GM18517 (cell line): ENCODE data around the gene SNUPN.
"Not testable (repeated sequence)": the region's sequence is repeated elsewhere in the genome, so short reads cannot be mapped to it uniquely, and the experiment has no call there.

Experiments used
- ATAC-seq: cut with Tn5 transposase; IDR thresholded peaks from one replicate; pipeline ENCODE4 v1.9.1; 2021; ENCODE audit warnings: mild to moderate bottlenecking, moderate library complexity; ENCODE audit not compliant: unreplicated experiment

The SNUPN gene

DNA sequence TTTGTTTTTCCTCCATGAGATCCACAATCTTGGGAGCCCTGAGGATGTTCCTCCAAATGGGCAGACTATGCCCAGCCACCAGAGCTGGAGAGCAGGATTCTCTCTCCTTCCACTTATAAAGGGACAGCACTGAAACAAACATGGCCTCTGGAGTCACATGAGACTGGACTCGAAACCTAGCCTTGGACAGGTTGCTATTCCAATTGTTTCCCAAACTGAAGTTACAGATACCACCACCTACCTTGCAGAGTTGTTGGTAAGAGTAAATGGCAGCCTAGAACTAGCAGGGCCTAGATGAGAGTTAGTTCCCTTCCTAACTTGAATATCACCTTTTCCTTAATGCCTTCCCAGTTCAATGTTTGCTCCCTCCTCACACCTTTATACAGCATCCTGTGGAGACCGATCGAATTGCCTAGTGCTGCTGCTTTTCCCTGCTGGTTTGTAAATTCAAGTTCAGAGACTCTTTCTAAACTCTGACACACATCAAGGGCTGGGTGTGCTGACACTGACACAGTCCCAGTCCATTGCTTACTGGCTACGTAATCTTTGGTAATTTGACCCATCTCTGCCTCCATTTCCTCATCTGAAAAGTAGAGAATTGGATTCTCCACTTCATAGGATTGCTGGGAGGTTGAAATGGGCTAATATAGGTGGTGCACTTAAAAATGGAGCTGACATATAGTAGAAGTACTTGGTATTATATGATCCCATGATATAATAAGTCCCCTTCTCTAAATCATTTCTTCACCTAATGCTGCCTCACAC lies 11.9 kb upstream of the SNUPN start:
- no peak for ATAC-seq

DNA sequence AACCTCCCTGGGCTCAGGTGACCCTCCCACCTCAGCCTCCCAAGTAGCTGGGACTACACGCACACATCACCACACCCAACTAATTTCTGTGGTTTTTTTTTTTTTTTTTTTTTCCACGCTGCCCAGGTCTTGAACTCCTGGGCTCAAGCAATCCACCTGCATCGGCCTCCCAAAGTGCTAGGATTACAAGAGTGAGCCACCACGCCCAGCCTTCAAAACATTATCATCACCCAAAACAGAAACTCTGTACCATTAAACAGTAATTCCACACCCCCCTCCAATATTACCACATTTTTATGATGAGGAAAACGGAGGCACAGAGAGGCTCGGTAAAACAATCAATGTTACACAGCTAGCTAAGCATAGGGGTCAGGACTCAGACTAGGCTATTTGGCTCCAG lies 10.5 kb upstream of the SNUPN start:
- ATAC-seq = no peak

DNA sequence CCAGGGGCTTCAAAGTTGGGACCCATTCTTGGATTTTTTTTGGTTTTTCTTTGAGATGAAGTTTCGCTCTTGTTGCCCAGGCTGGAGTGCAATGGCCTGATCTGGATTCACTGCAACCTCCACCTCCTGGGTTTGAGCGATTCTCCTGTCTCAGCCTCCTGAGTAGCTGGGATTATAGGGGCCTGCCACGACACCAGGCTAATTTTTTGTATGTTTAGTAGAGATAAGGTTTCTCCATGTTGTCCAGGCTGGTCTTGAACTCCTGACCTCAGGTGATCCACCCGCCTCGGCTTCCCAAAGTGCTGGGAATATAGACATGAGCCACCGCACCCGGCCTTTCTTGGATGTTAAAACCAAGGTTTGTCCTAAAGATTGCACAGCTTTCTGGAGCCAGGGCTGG lies 8.4 kb upstream of the SNUPN start:
- not testable (repeated sequence) for ATAC-seq

DNA sequence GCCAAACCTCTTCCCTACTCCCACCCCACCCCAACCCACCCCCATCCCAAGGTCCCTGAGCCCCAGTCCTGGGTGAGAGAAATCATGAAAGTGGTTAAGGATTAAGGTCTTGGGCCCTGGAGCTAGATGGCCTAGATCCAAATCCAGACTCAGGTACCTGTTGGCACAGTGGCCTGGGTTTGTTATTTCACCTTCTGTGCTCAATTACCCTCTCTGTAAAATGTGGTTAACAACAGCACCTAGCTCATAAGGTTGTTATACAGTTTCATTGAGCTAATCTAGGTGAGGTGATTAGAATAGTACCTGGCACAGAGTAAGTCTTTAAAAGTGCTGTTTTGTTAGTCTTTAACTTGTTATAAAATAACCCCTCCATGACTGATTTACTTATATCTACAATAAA lies 6.4 kb upstream of the SNUPN start:
- ATAC-seq = no peak

DNA sequence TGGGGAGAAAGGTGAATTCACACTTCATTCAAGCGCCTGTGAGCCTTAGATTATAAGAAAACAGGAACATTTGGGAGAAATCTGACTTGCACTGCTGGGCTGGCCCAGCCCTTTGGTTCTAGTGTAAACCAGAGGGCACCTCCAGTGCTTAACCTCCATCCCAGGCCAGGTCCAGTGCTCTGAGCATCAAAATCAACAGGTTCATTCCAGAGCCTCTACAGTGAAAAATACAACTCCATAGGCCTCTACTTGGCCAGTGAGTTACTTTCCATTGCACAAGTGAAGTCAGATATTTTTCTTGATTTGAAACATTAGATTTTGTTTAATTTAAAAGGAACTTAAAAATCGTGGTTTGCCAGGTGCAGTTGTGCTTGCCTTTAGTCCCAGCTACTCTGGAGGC lies 3.0 kb downstream of the SNUPN start:
- ATAC-seq = no peak

DNA sequence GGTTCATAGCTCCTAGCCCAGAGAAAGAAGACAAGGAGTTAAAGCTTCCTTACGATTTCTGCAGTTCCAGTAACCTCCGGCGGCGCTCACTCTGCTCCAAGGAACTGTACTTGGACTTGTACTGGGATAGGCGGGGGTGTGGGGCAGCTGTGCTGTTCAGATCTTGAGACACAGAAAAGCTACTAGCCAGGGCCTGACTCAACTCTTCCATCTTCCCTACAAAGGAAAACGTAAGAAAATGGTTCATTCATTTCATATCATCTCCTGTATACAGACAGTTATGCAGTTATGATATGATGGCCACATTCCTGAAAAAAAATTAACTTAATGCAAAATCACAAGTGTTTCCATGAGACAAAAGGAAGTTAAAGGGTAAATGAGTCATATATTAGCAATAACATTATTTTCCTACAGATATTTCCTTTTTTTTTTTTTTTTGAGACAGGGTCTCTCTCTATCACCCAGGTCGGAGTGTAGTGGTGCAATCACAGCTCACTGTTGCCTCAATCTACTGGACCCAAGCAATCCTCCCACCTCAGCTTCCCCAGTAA lies 4.6 kb downstream of the SNUPN start:
- ATAC-seq = no peak

DNA sequence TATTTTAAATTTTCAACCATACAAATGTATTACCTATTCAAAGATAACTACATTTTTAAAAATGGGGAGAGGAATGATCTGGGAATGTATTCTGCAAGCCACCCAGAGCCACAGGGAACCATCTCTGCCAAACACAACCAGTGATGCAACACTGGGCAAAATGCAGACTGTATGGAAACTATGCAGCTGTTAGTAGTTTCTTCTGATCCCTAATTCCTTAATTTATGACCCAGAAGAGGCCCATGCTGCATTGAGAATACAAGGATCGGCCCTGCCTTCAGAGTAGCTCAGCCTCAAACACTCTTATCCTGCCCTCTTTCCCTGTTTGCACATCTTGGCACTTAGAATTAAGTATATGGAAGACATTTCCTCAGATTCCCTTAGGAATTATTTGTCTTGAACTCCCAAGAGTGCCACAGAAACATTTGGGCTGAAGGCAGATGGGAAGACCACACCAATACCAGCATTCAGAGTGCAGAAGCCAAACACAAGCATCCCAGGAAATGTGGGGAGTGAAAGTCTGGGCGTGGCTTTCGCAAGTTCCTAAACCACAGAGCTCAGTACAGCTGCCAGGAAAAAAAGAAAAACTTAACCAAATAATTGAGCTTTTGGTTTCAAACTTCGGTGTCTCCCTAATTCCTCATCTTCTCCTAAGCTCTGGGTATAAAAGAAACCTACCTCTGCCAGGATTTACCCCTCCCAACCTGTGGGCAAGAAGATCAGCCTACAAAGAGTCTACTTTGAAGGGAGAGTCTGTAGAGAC lies 5.3 kb downstream of the SNUPN start:
- no peak for ATAC-seq

DNA sequence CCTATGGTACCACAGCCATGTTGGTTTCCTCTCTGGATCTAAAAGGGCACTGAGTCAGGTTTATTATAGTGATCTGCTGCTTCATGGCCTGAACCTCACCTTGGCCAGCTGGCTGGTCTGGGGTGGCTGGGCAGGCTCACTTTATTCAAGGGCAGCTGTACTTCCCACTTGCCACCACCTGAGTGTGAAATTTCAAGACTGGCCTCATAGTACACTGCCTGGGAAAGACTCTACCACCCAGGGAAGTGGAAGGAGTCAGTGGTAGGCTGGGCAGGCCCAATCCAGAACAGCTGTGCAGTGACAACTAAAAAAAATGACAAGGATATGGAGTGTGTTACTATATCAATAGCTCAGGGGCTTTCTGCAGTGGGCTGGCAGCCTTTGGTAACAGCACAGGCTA lies 8.8 kb downstream of the SNUPN start:
- ATAC-seq = no peak

DNA sequence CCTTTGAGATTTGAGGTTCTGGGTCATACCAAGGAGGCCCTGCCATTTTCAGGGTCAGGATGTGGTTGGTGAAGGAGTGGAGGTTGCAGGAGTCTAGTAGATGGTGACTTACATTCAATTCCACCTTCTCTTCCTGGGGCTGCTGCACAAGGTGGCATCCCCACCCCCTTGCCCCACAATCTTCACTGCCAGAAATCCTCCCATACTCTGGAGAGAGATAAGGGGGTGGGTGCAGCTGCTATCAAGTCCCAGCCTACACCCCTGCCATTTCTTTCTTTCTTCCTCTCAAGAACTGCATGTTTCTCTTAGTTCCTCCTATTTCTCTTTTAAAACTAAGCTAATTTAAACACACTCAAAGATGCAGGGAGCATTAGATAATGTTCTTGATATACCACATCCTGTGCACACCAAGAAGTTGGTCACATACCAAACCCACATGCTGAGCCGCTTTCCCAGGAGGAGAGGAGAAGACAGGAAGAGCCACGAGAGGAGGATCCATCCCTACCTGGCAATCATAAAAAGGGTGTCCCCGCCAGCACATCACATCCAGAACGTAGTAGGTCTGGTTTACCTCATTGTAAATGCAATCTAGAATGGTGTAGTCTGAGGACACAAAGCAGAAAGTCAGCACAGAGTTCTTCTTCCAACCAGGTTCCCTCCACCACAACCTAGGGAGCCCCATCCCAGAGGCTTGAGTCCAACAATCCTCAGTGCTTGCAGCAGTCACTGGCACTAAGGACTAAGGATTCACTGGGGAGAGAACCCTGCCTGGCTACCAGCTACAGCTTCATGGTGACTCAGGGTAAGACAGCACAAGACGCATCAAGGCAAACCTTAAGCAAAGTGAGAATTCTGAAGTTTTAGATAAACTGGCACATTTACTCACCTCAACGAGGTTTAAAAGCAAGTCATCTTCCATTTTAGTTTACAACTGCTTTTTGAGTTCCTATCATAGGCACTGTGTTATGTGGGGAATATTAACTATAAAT lies 18.5 kb downstream of the SNUPN start:
- ATAC-seq = no peak

DNA sequence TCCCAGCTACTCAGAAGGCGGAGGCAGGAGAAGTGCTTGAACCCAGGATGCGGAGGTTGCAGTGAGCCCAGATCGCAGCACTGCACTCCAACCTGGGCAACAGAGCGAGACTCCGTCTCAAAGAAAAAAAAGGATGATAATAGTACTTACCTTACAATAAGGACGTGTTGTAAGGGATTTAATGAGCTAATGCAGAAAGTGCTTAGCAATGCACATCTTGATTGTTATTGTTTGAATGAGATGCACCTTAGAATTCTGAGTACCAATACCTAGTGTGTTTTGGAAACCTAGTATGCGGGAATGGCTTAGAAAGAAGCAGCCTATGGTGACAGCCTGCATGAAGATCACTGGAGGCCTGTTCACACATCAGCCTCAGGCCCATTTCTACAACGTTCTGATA lies 19.5 kb downstream of the SNUPN start:
- ATAC-seq = no peak

DNA sequence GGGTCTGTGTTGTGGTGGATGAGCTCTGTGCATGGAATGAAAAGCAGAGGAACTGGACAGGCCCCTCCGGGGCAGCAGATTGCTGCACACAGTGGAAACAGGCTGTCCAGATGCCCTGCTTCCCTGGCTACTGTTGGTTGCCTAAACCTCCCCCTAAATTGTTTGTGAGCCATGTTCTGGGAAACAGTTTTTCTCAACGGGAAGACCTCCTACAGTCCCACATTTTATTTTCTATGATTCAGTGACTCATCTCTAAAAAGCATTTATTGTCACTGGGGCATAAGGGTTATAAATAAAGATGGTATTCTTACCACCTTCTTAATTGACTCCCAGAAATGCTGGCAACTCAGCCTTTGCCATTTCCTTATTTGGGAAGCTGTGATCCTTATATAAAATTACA lies 26.1 kb downstream of the SNUPN start:
- ATAC-seq = no peak

DNA sequence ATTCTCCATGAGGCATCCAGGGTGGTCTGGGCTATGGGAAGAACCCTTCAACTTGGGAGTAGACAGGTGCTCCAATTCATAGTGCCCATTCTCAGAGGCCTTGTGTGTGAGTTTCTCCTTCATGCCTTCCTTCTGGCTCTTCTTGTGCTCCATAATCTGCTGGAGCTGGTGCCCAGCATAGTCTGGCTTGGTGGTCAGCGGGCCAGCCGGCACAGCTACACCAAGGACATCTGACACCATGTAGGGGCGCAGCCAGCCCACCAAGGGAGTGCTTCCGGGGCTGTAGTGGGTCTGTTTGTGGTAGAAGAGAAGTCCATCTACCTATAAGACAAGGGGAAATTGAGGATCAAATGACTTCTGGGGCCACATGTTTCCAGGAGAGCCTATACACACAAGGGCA lies 27.2 kb downstream of the SNUPN start:
- no peak for ATAC-seq

DNA sequence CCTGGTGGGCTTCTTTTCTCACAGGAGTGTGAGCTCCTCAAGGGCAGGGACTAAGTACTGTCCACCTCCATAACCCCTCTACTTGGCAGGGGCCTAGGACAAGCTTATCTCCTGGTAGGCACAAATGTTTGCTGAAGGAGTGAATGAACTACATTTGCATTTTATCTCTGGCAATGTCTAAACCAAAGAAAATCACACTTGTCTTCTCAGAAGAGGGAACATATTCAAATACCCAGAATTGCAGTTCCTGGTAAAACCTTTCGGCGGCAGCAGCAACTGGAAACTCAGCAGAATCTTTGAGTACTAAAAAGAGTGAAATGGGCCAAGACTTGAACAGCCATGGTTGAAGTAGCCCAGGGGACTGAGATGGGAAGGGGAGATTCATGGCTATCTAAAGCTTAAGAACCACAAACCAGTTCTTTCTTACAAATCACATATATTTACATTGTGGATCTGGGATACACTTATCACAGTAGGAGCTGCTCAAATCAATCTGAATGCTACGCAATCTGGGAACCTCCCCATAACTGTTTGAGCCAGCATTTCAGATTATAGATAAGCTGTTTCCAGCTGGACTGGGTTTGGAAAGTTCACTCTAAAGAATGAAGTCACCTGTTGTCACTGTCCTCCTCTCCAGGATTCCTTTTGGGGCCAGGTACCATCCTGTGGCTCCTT lies 27.7 kb downstream of the SNUPN start:
- no peak for ATAC-seq

DNA sequence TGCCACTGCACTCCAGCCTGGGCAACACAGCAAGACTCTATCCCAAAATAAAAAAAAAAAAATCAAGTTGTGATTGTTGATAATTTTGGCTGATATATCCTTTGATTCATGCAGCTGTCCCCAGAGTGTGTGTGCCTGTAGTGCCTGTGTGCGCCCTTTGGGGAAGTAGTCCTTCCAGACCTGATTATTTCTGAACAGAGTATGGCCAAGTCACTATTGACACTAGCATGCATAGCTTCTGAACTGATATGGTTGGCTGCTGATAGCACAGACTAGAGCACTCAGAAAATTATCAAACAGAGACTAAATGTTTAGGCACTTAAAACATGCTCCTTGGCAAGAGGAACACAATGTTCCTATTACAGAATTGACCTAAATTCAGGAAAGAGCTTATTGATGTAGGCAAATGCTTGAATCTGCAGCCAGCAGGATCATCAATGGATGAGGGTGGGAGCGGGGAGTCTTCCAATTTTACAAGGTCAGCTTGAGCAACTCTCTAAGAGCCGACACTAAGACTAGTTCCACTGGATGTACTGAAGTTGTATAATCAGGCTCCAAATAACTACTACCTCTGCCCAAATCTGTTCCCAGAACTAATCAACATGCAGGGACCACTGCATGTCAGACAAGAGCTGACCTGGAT lies 28.7 kb downstream of the SNUPN start:
- no peak for ATAC-seq

DNA sequence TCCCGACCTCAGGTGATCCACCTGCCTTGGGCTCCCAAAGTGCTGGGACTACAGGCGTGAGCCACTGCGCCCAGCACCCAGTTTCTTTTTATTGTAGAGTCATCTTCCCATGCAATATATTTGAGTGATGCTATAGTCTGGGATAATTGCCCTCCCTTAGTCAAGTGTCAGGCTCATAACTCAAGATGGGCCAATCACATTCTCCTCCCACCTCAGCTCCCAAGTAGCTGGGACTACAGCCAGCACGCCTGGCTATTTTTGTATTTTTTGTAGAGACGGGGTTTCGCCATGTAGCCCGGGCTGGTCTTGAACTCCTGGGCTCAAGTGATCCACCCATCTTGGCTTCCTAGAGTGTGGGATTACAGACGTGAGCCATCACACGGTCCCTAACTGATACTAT lies 31.2 kb downstream of the SNUPN start:
- no peak for ATAC-seq

DNA sequence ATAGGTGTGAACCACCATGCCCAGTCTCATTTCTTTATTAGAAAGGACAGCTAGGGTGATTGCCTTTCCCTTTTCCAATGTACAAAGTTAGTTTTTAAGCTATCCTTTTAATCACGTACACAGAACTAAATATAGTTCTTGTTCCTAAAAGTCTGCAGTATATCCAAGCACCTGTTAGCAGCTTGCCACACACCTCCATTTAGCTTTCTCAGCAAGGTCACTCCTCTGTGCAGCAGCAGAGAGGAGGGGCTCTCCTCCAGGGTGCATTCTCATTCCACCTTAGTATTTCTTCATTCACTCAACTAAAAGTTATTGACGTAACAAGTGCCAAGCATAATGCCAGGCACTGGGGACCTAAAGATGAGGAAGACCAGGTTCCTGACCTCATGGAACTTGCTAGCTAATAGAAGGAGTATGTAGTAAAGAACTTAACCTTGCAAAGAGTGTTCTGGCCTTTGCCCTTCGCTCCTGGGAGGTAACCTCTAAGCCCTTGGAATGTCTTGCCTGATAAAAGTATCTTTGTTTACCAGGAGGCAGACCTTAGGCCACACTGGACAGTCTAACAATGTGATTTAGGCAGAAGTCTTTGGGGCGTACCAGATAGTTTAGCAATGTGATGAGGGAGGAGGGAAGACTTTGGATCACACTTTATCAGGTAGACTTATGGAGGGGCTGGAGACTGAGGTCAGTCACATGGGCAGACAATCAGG lies 33.7 kb downstream of the SNUPN start:
- ATAC-seq = no peak

DNA sequence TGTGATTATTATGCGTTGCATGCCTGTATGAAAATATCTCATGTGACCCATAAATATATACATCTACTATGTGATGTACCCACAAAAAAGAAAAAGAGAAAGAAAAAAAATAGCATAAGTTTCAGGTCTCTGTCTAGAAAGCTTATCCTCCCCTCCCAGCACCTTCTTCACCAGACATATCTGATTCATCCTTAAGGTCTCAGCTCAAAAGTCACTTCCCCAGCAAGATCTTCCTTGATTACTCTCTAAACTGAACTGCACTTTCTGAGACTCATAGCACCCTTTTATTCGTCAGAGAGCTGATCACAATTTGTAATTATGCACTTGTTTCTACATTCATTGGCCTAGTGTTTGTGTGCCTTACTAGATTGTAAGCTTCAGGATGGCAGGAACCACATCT lies 35.3 kb downstream of the SNUPN start:
- no peak for ATAC-seq

DNA sequence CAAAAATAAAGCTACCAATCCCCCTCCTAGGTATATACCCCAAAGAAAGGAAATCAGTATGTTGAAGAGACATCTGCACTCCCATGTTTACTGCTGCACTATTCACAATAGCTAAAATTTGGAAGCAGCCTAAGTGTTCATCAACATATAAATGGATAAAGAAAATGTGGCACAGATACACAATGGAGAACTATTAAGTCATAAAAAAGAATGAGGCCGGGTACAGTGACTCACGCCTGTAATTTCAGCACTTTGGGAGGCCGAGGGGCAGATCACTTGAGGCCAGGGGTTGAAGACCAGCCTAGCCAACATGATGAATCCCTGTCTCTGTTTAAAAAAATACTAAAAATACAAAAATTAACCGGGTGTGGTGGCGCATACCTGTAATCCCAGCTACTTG lies 36.5 kb downstream of the SNUPN start:
- no peak for ATAC-seq

DNA sequence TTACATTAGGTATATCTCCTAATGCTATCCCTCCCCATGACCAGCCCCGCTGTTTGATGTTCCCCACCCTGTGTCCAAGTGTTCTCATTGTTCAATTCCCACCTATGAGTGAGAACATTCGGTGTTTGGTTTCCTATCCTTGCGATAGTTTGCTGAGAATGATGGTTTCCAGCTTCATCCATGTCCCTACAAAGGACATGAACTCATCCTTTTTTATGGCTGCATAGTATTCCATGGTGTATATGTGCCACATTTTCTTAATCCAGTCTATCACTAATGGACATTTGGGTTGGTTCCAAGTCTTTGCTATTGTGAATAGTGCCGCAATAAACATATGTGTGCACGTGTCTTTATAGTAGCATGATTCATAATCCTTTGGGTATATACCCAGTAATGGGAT lies 39.1 kb downstream of the SNUPN start:
- not testable (repeated sequence) for ATAC-seq
